GM12878 (cell line): Measurements from ENCODE around the gene HNRNPDL.

ENCODE experiments used
- KDM1A ChIP-seq: fragments of 200-600 bp; sonication (generic); IDR thresholded peaks from 2 replicates; pipeline ENCODE4 v1.6.1; 2016; ENCODE audit warnings: borderline replicate concordance
- NFYB ChIP-seq: IDR thresholded peaks from 2 replicates; pipeline ENCODE4 v1.6.1; 2011; ENCODE audit warnings: low read depth, mild to moderate bottlenecking, low read length, improper control_type of control experiment, moderate library complexity; ENCODE audit not compliant: insufficient read depth
- NRF1 ChIP-seq: conservative IDR thresholded peaks from 2 replicates; pipeline ENCODE4 v1.6.1; 2011; ENCODE audit warnings: mild to moderate bottlenecking, low read depth, low read length, improper control_type of control experiment
- POLR2A ChIP-seq: IDR thresholded peaks from 2 replicates; pipeline ENCODE4 v1.6.1; 2011; ENCODE audit warnings: low read depth, mild to moderate bottlenecking, low read length
- TCF12 ChIP-seq: IDR thresholded peaks from 2 replicates; pipeline ENCODE4 v1.6.1; 2011; ENCODE audit warnings: low read depth, mild to moderate bottlenecking, low read length
- TCF7 ChIP-seq: IDR thresholded peaks from 2 replicates; pipeline ENCODE4 v1.6.1; 2014; ENCODE audit warnings: antibody characterized with exemption, borderline replicate concordance

GRCh38 chr4:82422616-82423015 is 7.6 kb downstream of the HNRNPDL start:
- no peak for TF ChIP-seq NRF1
- TF ChIP-seq POLR2A = no peak
- no peak for TF ChIP-seq NFYB
- no peak for TF ChIP-seq TCF12
- TF ChIP-seq KDM1A = no peak
- no peak for TF ChIP-seq TCF7
